ENCODE results near the gene ACSF3. TPM values are rescaled to one million over a fixed set of nuclear protein-coding genes. Genes with fewer than 3 reads are reported as not detected.

ACSF3 gene
- total RNA-seq, 4 donors from 2014 or later = 29.9 to 48.0 (median 40.3) TPM

GRCh38 chr16:89057738-89058137 lies 35.9 kb upstream of the ACSF3 start:
- Histone ChIP-seq H3K4me3 (no peak overlapping the region), H3K27me3 (peaks cover 0 to 44% of the 10 kb centered on the region in 2 donors), H3K9me3 (no peaks in the 10 kb centered on the region), H3K36me3 (no peaks in the 10 kb centered on the region), H3K27ac (no peak overlapping the region), H3K4me1 (no peaks in the 10 kb centered on the region)
- 65 to 70% methylated on average over 5 to 9 of the region's 9 CpGs for WGBS, 2 donors
- DNase-seq (ENCODE audit: low spot score in 2 of 2) = no peak
- no peak for TF ChIP-seq EP300 (IDR thresholded peaks at IDR 0.05)
- TF ChIP-seq POLR2A (IDR thresholded peaks at IDR 0.05) = no peak
- no peak for TF ChIP-seq CTCF (IDR thresholded peaks at IDR 0.05)

GRCh38 chr16:89058812-89059211 lies 34.8 kb upstream of the ACSF3 start:
- H3K27me3 ChIP-seq = peaks cover 0 to 36% of the 10 kb centered on the region in 2 donors

GRCh38 chr16:89060207-89060794 lies 33.4 kb upstream of the ACSF3 start:
- WGBS, 2 donors = 66 to 71% methylated on average over 12 of the region's 12 CpGs

More at GRCh38 chr16:89058812-89059211, 34.8 kb upstream of the ACSF3 start:
- no peak for DNase-seq (ENCODE audit: low spot score in 2 of 2)
- Histone ChIP-seq H3K36me3 (no peaks in the 10 kb centered on the region), H3K27ac (no peak overlapping the region), H3K4me3 (no peak overlapping the region), H3K4me1 (no peaks in the 10 kb centered on the region), H3K9me3 (no peaks in the 10 kb centered on the region)
- TF ChIP-seq CTCF (IDR thresholded peaks at IDR 0.05) = no peak
- TF ChIP-seq POLR2A (IDR thresholded peaks at IDR 0.05) = no peak
- TF ChIP-seq EP300 (IDR thresholded peaks at IDR 0.05) = no peak
- 93 to 94% methylated on average over 8 to 9 of the region's 9 CpGs for WGBS, 2 donors

GRCh38 chr16:89061086-89061485 lies 32.6 kb upstream of the ACSF3 start:
- Histone ChIP-seq H3K36me3 (no peaks in the 10 kb centered on the region), H3K27ac (no peak overlapping the region), H3K9me3 (no peaks in the 10 kb centered on the region), H3K4me1 (no peaks in the 10 kb centered on the region), H3K27me3 (peaks cover 0 to 36% of the 10 kb centered on the region in 2 donors), H3K4me3 (no peak overlapping the region)
- no peak for TF ChIP-seq POLR2A (IDR thresholded peaks at IDR 0.05)
- WGBS, 2 donors = 75 to 79% methylated on average over 20 to 21 of the region's 21 CpGs
- DNase-seq (ENCODE audit: low spot score in 2 of 2) = no peak

More at GRCh38 chr16:89060207-89060794, 33.4 kb upstream of the ACSF3 start:
- no peak for TF ChIP-seq POLR2A (IDR thresholded peaks at IDR 0.05)
- no peak for TF ChIP-seq EP300 (IDR thresholded peaks at IDR 0.05)
- TF ChIP-seq CTCF (IDR thresholded peaks at IDR 0.05) = no peak
- Histone ChIP-seq H3K4me1 (no peaks in the 10 kb centered on the region), H3K9me3 (no peaks in the 10 kb centered on the region), H3K27ac (no peak overlapping the region), H3K4me3 (no peak overlapping the region), H3K36me3 (no peaks in the 10 kb centered on the region), H3K27me3 (peaks cover 0 to 28% of the 10 kb centered on the region in 2 donors)
- no peak for DNase-seq (ENCODE audit: low spot score in 2 of 2)

- Histone ChIP-seq H3K27ac (no peak overlapping the region), H3K27me3 (peaks cover 0 to 39% of the 10 kb centered on the region in 2 donors), H3K36me3 (no peaks in the 10 kb centered on the region), H3K4me1 (no peaks in the 10 kb centered on the region), H3K9me3 (no peaks in the 10 kb centered on the region), H3K4me3 (no peak overlapping the region)
- 64 to 67% methylated on average over 12 to 17 of the region's 17 CpGs for WGBS, 2 donors
- no peak for TF ChIP-seq POLR2A (IDR thresholded peaks at IDR 0.05)
- TF ChIP-seq EP300 (IDR thresholded peaks at IDR 0.05) = no peak
- TF ChIP-seq CTCF (IDR thresholded peaks at IDR 0.05) = no peak
- no peak for DNase-seq (ENCODE audit: low spot score in 2 of 2)
These were observed 31.9 kb upstream of the ACSF3 start for GRCh38 chr16:89061590-89062380.
